Measurements from ENCODE around the gene ST3GAL4. TPM values are rescaled to one million over a fixed set of nuclear protein-coding genes. Genes with fewer than 3 reads are reported as not detected.
"Not testable (repeated sequence)": the region's sequence is repeated elsewhere in the genome, so short reads cannot be mapped to it uniquely, and the experiment has no call there.

Gene ST3GAL4
- total RNA-seq, 2 experiments from 2014 or later: 14.3 to 18.8 TPM

GRCh38 chr11:126380909-126381308 lies 25.4 kb downstream of the ST3GAL4 start:
- no peaks in the 10 kb centered on the region for H3K4me1 ChIP-seq (ENCODE audit: insufficient read depth, low read length, poor library complexity, severe bottlenecking)
- H3K4me2 ChIP-seq (ENCODE audit: low read length): no peak overlapping the region
- no peaks in the 10 kb centered on the region for H3K36me3 ChIP-seq (ENCODE audit: insufficient read depth, low read length)
- no peaks in the 10 kb centered on the region for H3K9me3 ChIP-seq (ENCODE audit: low read length)
- no TSS peak for BruUV-seq (replicated peaks)
- 0 out of 2 replicates have a peak, but pooled peaks cover 4% of the 10 kb centered on the region for H4K20me1 ChIP-seq (ENCODE audit: insufficient read depth, low read length)
- no peak overlapping the region for H3K27ac ChIP-seq (ENCODE audit: low read depth, low read length, poor library complexity, severe bottlenecking)
- no peak for DNase-seq (ENCODE audit: low spot score)
- H3K4me3 ChIP-seq (ENCODE audit: low read depth, low read length, poor library complexity, severe bottlenecking): no peak overlapping the region
- H3K79me2 ChIP-seq (ENCODE audit: insufficient read depth, low read depth, low read length): no peaks in the 10 kb centered on the region
- no peak overlapping the region for H2AFZ ChIP-seq (ENCODE audit: low read length)
- intact Hi-C loops (cut with micrococcal nuclease; ENCODE audit: unreplicated experiment): no loop called here
- ChIA-PET CTCF (ENCODE audit: unreplicated experiment) (no interaction called here), POLR2A (interaction anchor here (0.9 kb wide), 1 partner anchor 11 kb away, joined by 3 read pairs; no protein-coding TSS in a partner anchor)
- TF ChIP-seq CTCF (conservative IDR thresholded peaks at IDR 0.05; ENCODE audit: low read length) (no peak), EZH2phosphoT487 (IDR thresholded peaks at IDR 0.05; ENCODE audit: borderline replicate concordance, low read depth, low read length) (no peak)
- H3K9me2 ChIP-seq (ENCODE audit: insufficient read depth, low read length): no peaks in the 10 kb centered on the region

- H4K20me1 ChIP-seq (ENCODE audit: insufficient read depth, low read length); H3K27ac ChIP-seq (ENCODE audit: low read depth, low read length, poor library complexity, severe bottlenecking); POLR2A ChIA-PET; H3K4me1 ChIP-seq (ENCODE audit: insufficient read depth, low read length, poor library complexity, severe bottlenecking); H3K9me2 ChIP-seq (ENCODE audit: insufficient read depth, low read length); H2AFZ ChIP-seq (ENCODE audit: low read length); intact Hi-C loops (cut with micrococcal nuclease; ENCODE audit: unreplicated experiment); H3K79me2 ChIP-seq (ENCODE audit: insufficient read depth, low read depth, low read length); BruUV-seq (replicated peaks); H3K4me3 ChIP-seq (ENCODE audit: low read depth, low read length, poor library complexity, severe bottlenecking); CTCF ChIA-PET (ENCODE audit: unreplicated experiment); DNase-seq (ENCODE audit: low spot score); H3K4me2 ChIP-seq (ENCODE audit: low read length); H3K9me3 ChIP-seq (ENCODE audit: low read length); H3K36me3 ChIP-seq (ENCODE audit: insufficient read depth, low read length): not testable (repeated sequence)
These were observed 26.5 kb downstream of the ST3GAL4 start for GRCh38 chr11:126381960-126382359.

- intact Hi-C loops (cut with micrococcal nuclease; ENCODE audit: unreplicated experiment): not testable (repeated sequence)
These were observed 27.2 kb downstream of the ST3GAL4 start for GRCh38 chr11:126382641-126383040.

More at GRCh38 chr11:126382641-126383040, 27.2 kb downstream of the ST3GAL4 start:
- CTCF ChIA-PET (ENCODE audit: unreplicated experiment): interaction anchor here (0.6 kb wide), 1 partner anchor 10 kb away, joined by 7 read pairs; no protein-coding TSS in a partner anchor
- H4K20me1 ChIP-seq (ENCODE audit: insufficient read depth, low read length); H3K36me3 ChIP-seq (ENCODE audit: insufficient read depth, low read length); H3K9me2 ChIP-seq (ENCODE audit: insufficient read depth, low read length); DNase-seq (ENCODE audit: low spot score); H3K4me3 ChIP-seq (ENCODE audit: low read depth, low read length, poor library complexity, severe bottlenecking); BruUV-seq (replicated peaks); H3K79me2 ChIP-seq (ENCODE audit: insufficient read depth, low read depth, low read length); H3K27ac ChIP-seq (ENCODE audit: low read depth, low read length, poor library complexity, severe bottlenecking); POLR2A ChIA-PET; H3K4me1 ChIP-seq (ENCODE audit: insufficient read depth, low read length, poor library complexity, severe bottlenecking); H3K4me2 ChIP-seq (ENCODE audit: low read length); H3K9me3 ChIP-seq (ENCODE audit: low read length); H2AFZ ChIP-seq (ENCODE audit: low read length): not testable (repeated sequence)

Measured in OCI-LY7 (cell line).